Measurements from ENCODE around the gene CYFIP1.

DNA sequence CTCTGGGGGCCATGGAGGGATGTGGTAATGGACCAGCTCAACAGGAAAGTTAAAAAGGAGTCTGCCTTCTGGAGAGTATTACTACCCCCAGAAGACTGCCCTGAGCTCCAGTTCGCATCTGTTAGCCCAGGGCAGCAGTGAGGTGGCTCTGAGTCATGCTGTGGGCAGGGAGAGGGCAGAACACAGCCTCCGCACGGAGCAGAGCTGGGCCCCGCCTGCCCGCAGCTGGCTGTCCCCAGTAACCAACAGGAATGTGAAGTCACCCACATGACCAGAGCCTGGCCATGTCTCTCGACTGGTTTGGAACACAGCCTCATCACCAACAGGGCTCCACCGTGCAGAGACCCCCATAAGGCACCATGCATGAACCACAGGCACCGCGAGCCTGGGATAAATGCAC, 62.1 kb downstream of the CYFIP1 start:
- TF ChIP-seq, protein P1, sequence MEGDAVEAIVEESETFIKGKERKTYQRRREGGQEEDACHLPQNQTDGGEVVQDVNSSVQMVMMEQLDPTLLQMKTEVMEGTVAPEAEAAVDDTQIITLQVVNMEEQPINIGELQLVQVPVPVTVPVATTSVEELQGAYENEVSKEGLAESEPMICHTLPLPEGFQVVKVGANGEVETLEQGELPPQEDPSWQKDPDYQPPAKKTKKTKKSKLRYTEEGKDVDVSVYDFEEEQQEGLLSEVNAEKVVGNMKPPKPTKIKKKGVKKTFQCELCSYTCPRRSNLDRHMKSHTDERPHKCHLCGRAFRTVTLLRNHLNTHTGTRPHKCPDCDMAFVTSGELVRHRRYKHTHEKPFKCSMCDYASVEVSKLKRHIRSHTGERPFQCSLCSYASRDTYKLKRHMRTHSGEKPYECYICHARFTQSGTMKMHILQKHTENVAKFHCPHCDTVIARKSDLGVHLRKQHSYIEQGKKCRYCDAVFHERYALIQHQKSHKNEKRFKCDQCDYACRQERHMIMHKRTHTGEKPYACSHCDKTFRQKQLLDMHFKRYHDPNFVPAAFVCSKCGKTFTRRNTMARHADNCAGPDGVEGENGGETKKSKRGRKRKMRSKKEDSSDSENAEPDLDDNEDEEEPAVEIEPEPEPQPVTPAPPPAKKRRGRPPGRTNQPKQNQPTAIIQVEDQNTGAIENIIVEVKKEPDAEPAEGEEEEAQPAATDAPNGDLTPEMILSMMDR (IDR thresholded peaks at IDR 0.05 in 4 of 5, conservative IDR thresholded peaks at IDR 0.05 in 1 of 5) = no peak
- no peak for TF ChIP-seq POLR2A (IDR thresholded peaks at IDR 0.05)

Data from gastrocnemius medialis (tissue), 4 donors.